H1 (cell line): ENCODE results near the gene PYY. TPM values are rescaled to one million over a fixed set of nuclear protein-coding genes. Genes with fewer than 3 reads are reported as not detected.

Experiments used
- CTCF ChIA-PET: fragments of 300-600 bp; sonication (Branson Sonifier 250); formaldehyde crosslinking; loops from one replicate; lab custom pipeline; 2021; ENCODE audit not compliant: partially characterized antibody; lab: Charles Lee
- POLR2A ChIA-PET: fragments of 300-600 bp; sonication (Branson Sonifier 250); formaldehyde crosslinking; loops from one replicate; lab custom pipeline; 2021; ENCODE audit warnings: inconsistent platforms; ENCODE audit not compliant: partially characterized antibody; lab: Charles Lee
- DNase-seq, 2 experiments: peaks; one replicate each; pipeline versions ENCODE4 v3.0.0 to v3.0.0-alpha.2; 2010 to 2022; ENCODE audit warnings: low spot score in 2 of 2, low read depth in 1 of 2, mixed read lengths in 1 of 2
- FAIRE-seq: peaks from 2 replicates; lab custom pipeline; 2011; peaks lifted over from hg19 to GRCh38; lab: Jason Lieb, UNC
- H2AFZ ChIP-seq: 2 replicates; pipeline ENCODE4 v1.8.1; 2012; ENCODE audit warnings: low read length, inconsistent platforms
- H2AK5ac ChIP-seq: 2 replicates; pipeline ENCODE4 v1.6.1; 2013; ENCODE audit warnings: low read depth, low read length
- H2BK120ac ChIP-seq: replicated peaks from 2 replicates; pipeline ENCODE3; 2013; ENCODE audit warnings: low read depth, low read length, inconsistent platforms
- H2BK12ac ChIP-seq: 2 replicates; pipeline ENCODE4 v1.6.1; 2013; ENCODE audit warnings: low read depth, low read length
- H2BK15ac ChIP-seq: 2 replicates; pipeline ENCODE4 v1.6.1; 2013; ENCODE audit warnings: low read length
- H2BK20ac ChIP-seq: 2 replicates; pipeline ENCODE4 v1.6.1; 2013; ENCODE audit warnings: low read length
- H2BK5ac ChIP-seq: 2 replicates; pipeline ENCODE4 v1.6.1; 2013; ENCODE audit warnings: low read depth, low read length
- H3K14ac ChIP-seq: 2 replicates; pipeline ENCODE4 v1.6.1; 2013; ENCODE audit warnings: inconsistent platforms; ENCODE audit not compliant: insufficient read length
- H3K18ac ChIP-seq: 2 replicates; pipeline ENCODE4 v1.6.1; 2013; ENCODE audit warnings: low read length; ENCODE audit errors: extremely low read depth
- H3K23ac ChIP-seq: 2 replicates; pipeline ENCODE4 v1.6.1; 2013; ENCODE audit warnings: inconsistent platforms; ENCODE audit not compliant: insufficient read length
- H3K23me2 ChIP-seq: 2 replicates; pipeline ENCODE4 v1.6.1; 2013; ENCODE audit warnings: low read depth, low read length
- H3K27ac ChIP-seq: 2 replicates; pipeline ENCODE4 v1.6.1; 2011; ENCODE audit warnings: low read depth, low read length, inconsistent platforms
- H3K27me3 ChIP-seq, 4 experiments: replicated peaks in 1 of 4; 1 replicate in 1 of 4; 2 replicates in 3 of 4; pipeline versions ENCODE4 v1.6.1 to v1.8.1; 2011 to 2013; ENCODE audit warnings: low read length in 3 of 4, mild to moderate bottlenecking in 3 of 4, inconsistent platforms in 2 of 4, mixed read lengths in 2 of 4, moderate library complexity in 1 of 4; ENCODE audit not compliant: control insufficient read depth in 3 of 4, insufficient read depth in 3 of 4; ENCODE audit errors: extremely low read depth in 1 of 4
- H3K36me3 ChIP-seq, 4 experiments: 2 replicates each; pipeline versions ENCODE4 v1.6.1 to v1.8.1; 2011 to 2013; ENCODE audit warnings: mild to moderate bottlenecking in 4 of 4, low read length in 3 of 4, moderate library complexity in 2 of 4, control low read depth in 1 of 4, inconsistent platforms in 1 of 4; ENCODE audit not compliant: insufficient read depth in 4 of 4, control insufficient read depth in 2 of 4
- H3K4ac ChIP-seq: replicated peaks from 2 replicates; pipeline ENCODE3; 2013; ENCODE audit warnings: low read length, low read depth, mixed read lengths, inconsistent platforms; ENCODE audit not compliant: insufficient read length
- H3K4me1 ChIP-seq, 4 experiments: replicated peaks in 1 of 4; 1 replicate in 1 of 4; 2 replicates in 3 of 4; pipeline versions ENCODE4 v1.6.1 to v1.8.1; 2011 to 2013; ENCODE audit warnings: low read length in 3 of 4, inconsistent platforms in 2 of 4, mixed read lengths in 1 of 4; ENCODE audit not compliant: insufficient read depth in 4 of 4, control insufficient read depth in 3 of 4
- H3K4me2 ChIP-seq, 2 experiments: 2 replicates each; pipeline versions ENCODE4 v1.6.1 to v1.8.1; 2011 to 2013; ENCODE audit warnings: low read depth in 2 of 2, low read length in 2 of 2, control low read depth in 1 of 2, inconsistent platforms in 1 of 2, mild to moderate bottlenecking in 1 of 2; ENCODE audit not compliant: insufficient read depth in 1 of 2
- H3K4me3 ChIP-seq, 4 experiments: fragments of 200-600, 300-600 bp in 1 of 4; sonication (generic), shearing (Covaris generic), sonication (Bioruptor Twin) in 1 of 4; 2 replicates each; pipeline versions ENCODE4 v1.5.1 to v1.8.1; 2011 to 2016; ENCODE audit warnings: low read length in 4 of 4, low read depth in 3 of 4, control low read depth in 2 of 4, inconsistent platforms in 2 of 4, mild to moderate bottlenecking in 2 of 4, mixed read lengths in 1 of 4, moderate library complexity in 1 of 4; ENCODE audit not compliant: insufficient read depth in 2 of 4; ENCODE audit errors: extremely low read depth in 1 of 4
- H3K56ac ChIP-seq: replicated peaks from 2 replicates; pipeline ENCODE3; 2013; ENCODE audit warnings: low read depth, mild to moderate bottlenecking, mixed read lengths, low read length, inconsistent platforms; ENCODE audit not compliant: insufficient read length
- H3K79me1 ChIP-seq: 2 replicates; pipeline ENCODE4 v1.6.1; 2013; ENCODE audit warnings: low read depth, low read length, control low read depth
- H3K79me2 ChIP-seq, 2 experiments: 2 replicates each; pipeline versions ENCODE4 v1.6.1 to v1.8.1; 2012 to 2013; ENCODE audit warnings: low read length in 2 of 2, mild to moderate bottlenecking in 2 of 2, inconsistent platforms in 1 of 2; ENCODE audit not compliant: insufficient read depth in 2 of 2, control insufficient read depth in 1 of 2
- H3K9ac ChIP-seq, 4 experiments: replicated peaks in 1 of 4; 1 replicate in 1 of 4; 2 replicates in 3 of 4; pipeline versions ENCODE4 v1.6.1 to v1.8.1; 2011 to 2013; ENCODE audit warnings: low read depth in 3 of 4, low read length in 3 of 4, control low read depth in 2 of 4, mild to moderate bottlenecking in 2 of 4, moderate library complexity in 2 of 4, inconsistent platforms in 1 of 4; ENCODE audit errors: extremely low read depth in 1 of 4
- H3K9me3 ChIP-seq, 2 experiments: 2 replicates each; pipeline versions ENCODE4 v1.6.1 to v1.8.1; 2012 to 2013; ENCODE audit warnings: mild to moderate bottlenecking in 2 of 2, moderate library complexity in 2 of 2, control low read depth in 1 of 2, inconsistent platforms in 1 of 2, low read depth in 1 of 2, low read length in 1 of 2, mixed read lengths in 1 of 2; ENCODE audit not compliant: insufficient read depth in 2 of 2
- H4K20me1 ChIP-seq, 2 experiments: replicated peaks in 1 of 2; 2 replicates each; pipeline versions ENCODE3 to v1.8.1; 2011 to 2013; ENCODE audit warnings: inconsistent platforms in 2 of 2, low read length in 2 of 2, mild to moderate bottlenecking in 1 of 2; ENCODE audit not compliant: insufficient read depth in 2 of 2, control insufficient read depth in 1 of 2
- H4K5ac ChIP-seq: 2 replicates; pipeline ENCODE4 v1.6.1; 2013; ENCODE audit warnings: low read length, low read depth, mixed read lengths, inconsistent platforms; ENCODE audit not compliant: insufficient read length
- H4K8ac ChIP-seq: 2 replicates; pipeline ENCODE4 v1.8.0; 2013; ENCODE audit warnings: mild to moderate bottlenecking, moderate library complexity, low read length, inconsistent platforms; ENCODE audit not compliant: insufficient read depth; ENCODE audit errors: extremely low read depth
- H4K91ac ChIP-seq: replicated peaks from 2 replicates; pipeline ENCODE3; 2013; ENCODE audit warnings: low read length, mixed read lengths, inconsistent platforms; ENCODE audit not compliant: insufficient read length
- CBX5 ChIP-seq: fragments of 300-800, 300-1000 bp; sonication (generic); IDR thresholded peaks from 2 replicates; pipeline ENCODE4 v1.7.1; 2016; ENCODE audit warnings: antibody characterized with exemption, low read length, low read depth
- CBX8 ChIP-seq: fragments of 300-800, 300-1000 bp; sonication (generic); IDR thresholded peaks from 2 replicates; pipeline ENCODE4 v1.7.1; 2016; ENCODE audit warnings: low read depth, low read length, borderline replicate concordance
- CEBPB ChIP-seq: IDR thresholded peaks from 2 replicates; pipeline ENCODE4 v1.6.1; 2012; ENCODE audit warnings: low read depth, low read length
- CHD2 ChIP-seq: IDR thresholded peaks from 2 replicates; pipeline ENCODE4 v1.6.1; 2012; ENCODE audit warnings: low read length, improper control_type of control experiment
- EP300 ChIP-seq, 2 experiments: IDR thresholded peaks; 1 replicate in 1 of 2; 2 replicates in 1 of 2; pipeline ENCODE4 v1.6.1; 2011 to 2012; ENCODE audit warnings: low read depth in 2 of 2, low read length in 2 of 2, mild to moderate bottlenecking in 2 of 2, borderline replicate concordance in 1 of 2, inconsistent platforms in 1 of 2, moderate library complexity in 1 of 2
- HDAC6 ChIP-seq: IDR thresholded peaks from one replicate; pipeline ENCODE4 v1.7.1; 2012; ENCODE audit warnings: low read depth, mild to moderate bottlenecking, inconsistent platforms, low read length, moderate library complexity
- JUN ChIP-seq: IDR thresholded peaks from 2 replicates; pipeline ENCODE4 v1.6.1; 2011; ENCODE audit warnings: low read depth, mild to moderate bottlenecking, improper control_type of control experiment, low read length
- KDM4A ChIP-seq: IDR thresholded peaks from one replicate; pipeline ENCODE4 v1.7.1; 2012; ENCODE audit warnings: low read depth, mild to moderate bottlenecking, moderate library complexity, low read length, inconsistent platforms; ENCODE audit not compliant: severe bottlenecking
- POLR2A ChIP-seq, 2 experiments: IDR thresholded peaks; 1 replicate in 1 of 2; 2 replicates in 1 of 2; pipeline ENCODE4 v1.6.1; 2011; ENCODE audit warnings: low read depth in 2 of 2, low read length in 2 of 2, mild to moderate bottlenecking in 2 of 2; ENCODE audit errors: control extremely low read depth in 1 of 2
- SIRT6 ChIP-seq: IDR thresholded peaks from one replicate; pipeline ENCODE4 v1.7.1; 2012; ENCODE audit warnings: low read length, inconsistent platforms
- SP1 ChIP-seq: IDR thresholded peaks from 2 replicates; pipeline ENCODE4 v1.6.1; 2011; ENCODE audit warnings: low read depth, low read length
- SP2 ChIP-seq: IDR thresholded peaks from 2 replicates; pipeline ENCODE4 v1.6.1; 2012; ENCODE audit warnings: mild to moderate bottlenecking, low read length, inconsistent platforms
- SP4 ChIP-seq: IDR thresholded peaks from 2 replicates; pipeline ENCODE4 v1.6.1; 2012; ENCODE audit warnings: low read length, inconsistent platforms
- USF2 ChIP-seq: IDR thresholded peaks from 2 replicates; pipeline ENCODE4 v1.6.1; 2011; ENCODE audit warnings: low read length, improper control_type of control experiment
- YY1 ChIP-seq: IDR thresholded peaks from 2 replicates; pipeline ENCODE4 v1.6.1; 2011; ENCODE audit warnings: low read depth, mild to moderate bottlenecking, low read length
- WGBS, 2 experiments: shearing (Covaris generic) in 1 of 2; methylation state at CpG; one replicate each; pipeline versions ENCODE4 v1.1.6 to v1.1.7; 2013 to 2015; ENCODE audit warnings: low lambda C conversion rate in 2 of 2, mixed read lengths in 2 of 2, inconsistent platforms in 1 of 2, low coverage in 1 of 2, missing lambda C conversion rate in 1 of 2; ENCODE audit not compliant: insufficient replicate concordance in 2 of 2, insufficient coverage in 1 of 2, insufficient read length in 1 of 2; ENCODE audit errors: extremely low coverage in 1 of 2, missing lambda C conversion rate in 1 of 2; 5-methylcytosine and 5-hydroxymethylcytosine counted together
- polyA plus RNA-seq, 7 experiments: library from polyadenylated mRNA; depleted of rRNA in 3 of 7; stranded (reverse) in 5 of 7; unstranded in 2 of 7; fragments of >200 nt in 5 of 7; fragments of 200-250 nt in 2 of 7; gene quantifications; 1 replicate in 5 of 7; 2 replicates in 1 of 7; 4 replicates in 1 of 7; pipeline versions ENCODE4 v1.2.1 to v1.2.3, GENCODE V29; 2011 to 2013; ENCODE audit warnings: missing spikeins in 2 of 7, mixed read lengths in 2 of 7
- total RNA-seq: library from RNA; stranded (reverse); fragmentation: NEBNext Ultra II Directional; extraction: Animal tissue kit (Norgen Biotek cat#: 25700); gene quantifications from 2 replicates; pipeline ENCODE4 v1.2.1, GENCODE V29; 2021

The PYY gene
- total and polyA plus RNA-seq, 2 of the 8 experiments (the other 6 are each of a cell fraction or from before 2014, with no cell fraction given): 0.93 to 3.4 TPM

- no peak overlapping the region; the same call in 1 of the 2 replicates for H4K8ac ChIP-seq
- H3K4ac ChIP-seq: no peak overlapping the region
- DNase-seq: no peak
- peaks cover 0 to 7% of the 10 kb centered on the region in 2 experiments for H4K20me1 ChIP-seq
- peaks cover 8% of the 10 kb centered on the region for H3K23me2 ChIP-seq
- no peaks in the 10 kb centered on the region for H3K9me3 ChIP-seq
- H4K91ac ChIP-seq: no peak overlapping the region
- no peak overlapping the region for H3K14ac ChIP-seq
- H3K9ac ChIP-seq: no peak overlapping the region
- no peak overlapping the region for H2BK12ac ChIP-seq
- no peak overlapping the region for H2AFZ ChIP-seq
- H2BK120ac ChIP-seq: no peak overlapping the region
- H3K36me3 ChIP-seq: no peaks in the 10 kb centered on the region; a peak in 1 of 8 replicates
- ChIA-PET CTCF (interaction anchor here (0.6 to 13.7 kb wide), 12 partner anchors 9 to 203 kb away, joined by 3 to 106 read pairs (median 4); partner anchors contain the start of gene PPY), POLR2A (no interaction called here)
- H3K18ac ChIP-seq: no peak overlapping the region
- no peak for FAIRE-seq
- H3K56ac ChIP-seq: no peak overlapping the region
- 87% methylated on average over 6 of the region's 6 CpGs; no CpG with 5 or more reads in 1 of the 2 experiments for WGBS, 2 experiments
- no peak overlapping the region for H3K4me3 ChIP-seq
- no peaks in the 10 kb centered on the region for H3K79me1 ChIP-seq
- no peak overlapping the region for H2BK20ac ChIP-seq
- H2BK15ac ChIP-seq: no peak overlapping the region
- peaks cover 4 to 8% (median 7%) of the 10 kb centered on the region in 4 experiments; a peak in 6 of 7 replicates for H3K4me1 ChIP-seq
- no peak overlapping the region for H2AK5ac ChIP-seq
- H4K5ac ChIP-seq: no peak overlapping the region
- H3K27me3 ChIP-seq: peaks cover 0 to 17% (median 12%) of the 10 kb centered on the region in 4 experiments; a peak in 6 of 7 replicates
- H3K23ac ChIP-seq: no peak overlapping the region
- no peak overlapping the region for H3K27ac ChIP-seq
- H3K4me2 ChIP-seq: no peak overlapping the region
- H3K79me2 ChIP-seq: no peaks in the 10 kb centered on the region
- no peak overlapping the region for H2BK5ac ChIP-seq
- no peak for TF ChIP-seq YY1
- TF ChIP-seq SP1: no peak
- TF ChIP-seq SP2: no peak
- no peak for TF ChIP-seq CBX5
- no peak for TF ChIP-seq CEBPB
- no peak for TF ChIP-seq JUN
- no peak for TF ChIP-seq POLR2A (IDR thresholded peaks at IDR 0.05; ENCODE audit: control extremely low read depth in 1 of 2, low read depth in 2 of 2, low read length in 2 of 2)
- TF ChIP-seq SP4: no peak
- TF ChIP-seq SIRT6: no peak
- TF ChIP-seq USF2: no peak
- TF ChIP-seq KDM4A: no peak
- TF ChIP-seq EP300 (IDR thresholded peaks at IDR 0.05; ENCODE audit: borderline replicate concordance in 1 of 2, low read depth in 2 of 2, low read length in 2 of 2): no peak
- no peak for TF ChIP-seq HDAC6
- no peak for TF ChIP-seq CBX8
- TF ChIP-seq CHD2: no peak
Observed at GRCh38 chr17:43913584-43913983, 40.2 kb downstream of the PYY start.
